Subcutaneous abdominal adipose tissue (tissue), 5 donors: Measurements from ENCODE around the gene TMBIM1.

Experiments
- H3K27ac ChIP-seq: one replicate; pipeline ENCODE4 v1.7.0; 2013; ENCODE audit warnings: low read depth, mild to moderate bottlenecking, inconsistent platforms, low read length, moderate library complexity
- H3K27me3 ChIP-seq, 5 donors: one replicate each; pipeline ENCODE4 v1.7.0; 2013; ENCODE audit warnings: low read length in 5 of 5, inconsistent platforms in 1 of 5; ENCODE audit not compliant: control insufficient read depth in 5 of 5, insufficient read depth in 4 of 5
- H3K36me3 ChIP-seq, 5 donors: one replicate each; pipeline ENCODE4 v1.7.0; 2013; ENCODE audit warnings: low read length in 5 of 5; ENCODE audit not compliant: control insufficient read depth in 5 of 5, insufficient read depth in 5 of 5
- H3K4me1 ChIP-seq, 5 donors: one replicate each; pipeline ENCODE4 v1.7.0; 2013; ENCODE audit warnings: low read length in 5 of 5, mild to moderate bottlenecking in 3 of 5, moderate library complexity in 1 of 5; ENCODE audit not compliant: control insufficient read depth in 5 of 5, insufficient read depth in 5 of 5
- H3K4me3 ChIP-seq, 5 donors: one replicate each; pipeline ENCODE4 v1.7.0; 2013; ENCODE audit warnings: low read length in 5 of 5, low read depth in 1 of 5
- H3K9ac ChIP-seq, 5 donors: one replicate each; pipeline ENCODE4 v1.7.0; 2013; ENCODE audit warnings: low read length in 5 of 5, mild to moderate bottlenecking in 4 of 5, moderate library complexity in 3 of 5
- H3K9me3 ChIP-seq, 5 donors: one replicate each; pipeline ENCODE4 v1.7.0; 2013; ENCODE audit warnings: low read length in 5 of 5; ENCODE audit not compliant: control insufficient read depth in 5 of 5
- donor health status: healthy.
- donor health status: healthy.
- donor health status: healthy.
- donor health status: healthy.
- donor health status: healthy.

Gene TMBIM1

DNA sequence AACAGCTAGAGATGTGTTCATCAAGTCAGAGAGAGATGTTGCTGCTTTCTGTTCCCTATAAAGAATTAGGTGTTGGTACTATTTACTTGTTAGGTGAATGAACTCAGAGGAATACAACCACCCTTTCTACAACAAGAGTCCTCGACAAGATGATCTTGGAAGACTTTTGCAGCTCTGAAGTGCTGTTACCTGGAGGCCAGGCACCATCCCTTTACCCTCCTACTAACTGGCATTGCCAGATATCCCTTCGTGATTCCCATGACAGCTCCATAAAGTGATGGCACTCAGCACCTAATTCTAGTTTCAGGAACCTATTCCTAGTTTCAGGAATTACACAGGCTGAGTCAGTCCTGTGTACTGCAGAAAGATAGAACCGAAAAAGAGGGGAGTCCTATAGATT is 65.4 kb downstream of the TMBIM1 start:
- Histone ChIP-seq H3K36me3 (peaks cover 36 to 73% (median 52%) of the 10 kb centered on the region in 5 donors), H3K27me3 (no peaks in the 10 kb centered on the region), H3K27ac (no peak overlapping the region), H3K4me1 (peaks cover 0 to 49% (median 38%) of the 10 kb centered on the region in 5 donors), H3K9ac (no peak overlapping the region), H3K4me3 (no peak overlapping the region), H3K9me3 (no peaks in the 10 kb centered on the region)
